ENCODE data around the gene BTBD10.

Gene BTBD10

DNA sequence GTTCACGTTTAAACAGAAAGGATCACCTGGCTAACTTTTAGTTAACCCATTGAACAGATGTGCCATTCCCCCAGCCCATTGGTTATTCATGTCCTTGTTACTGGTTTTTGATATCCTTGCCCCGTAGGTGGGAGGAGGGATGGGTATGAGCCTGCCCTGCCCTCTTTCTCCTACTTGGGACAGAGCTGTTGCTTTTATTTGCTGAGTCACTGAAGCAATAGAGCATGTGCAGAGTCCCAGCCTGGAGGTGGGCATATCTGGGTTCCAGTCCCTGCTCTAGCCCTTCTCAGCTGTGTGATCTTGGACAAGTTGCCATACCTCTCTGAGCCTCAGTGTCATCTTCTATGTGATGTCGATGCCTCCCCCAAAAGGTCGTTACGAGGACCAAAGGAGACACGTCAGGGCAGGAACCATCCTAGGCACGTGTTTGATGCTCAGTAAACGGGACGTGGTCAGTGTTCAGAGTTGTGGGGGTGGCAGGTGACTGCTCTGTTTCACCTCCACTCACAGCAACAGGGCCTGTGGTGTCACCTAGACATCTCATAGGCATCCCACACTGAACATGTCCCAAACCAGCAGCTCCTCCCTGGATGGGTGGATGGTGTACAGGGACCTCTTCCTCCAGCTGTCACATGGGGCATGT, 124.5 kb downstream of the BTBD10 start:
- no peak for TF ChIP-seq CTCF (IDR thresholded peaks at IDR 0.05; ENCODE audit: control insufficient read depth, extremely low read depth, insufficient read depth)
- no peak overlapping the region for H3K4me3 ChIP-seq (ENCODE audit: low read depth, low read length)
- no peak for DNase-seq (ENCODE audit: low read depth)

- DNase-seq (ENCODE audit: low read depth), result no peak
- TF ChIP-seq CTCF (IDR thresholded peaks at IDR 0.05; ENCODE audit: control insufficient read depth, extremely low read depth, insufficient read depth), result no peak
- H3K4me3 ChIP-seq (ENCODE audit: low read depth, low read length), result no peak overlapping the region
These were observed 125.0 kb downstream of the BTBD10 start for GRCh38 chr11:13338019-13338426.
